H1 (cell line): ENCODE measurements around the gene SNAPC2. TPM values are rescaled to one million over a fixed set of nuclear protein-coding genes. Genes with fewer than 3 reads are reported as not detected.

Source experiments
- CTCF ChIA-PET: fragments of 300-600 bp; sonication (Branson Sonifier 250); formaldehyde crosslinking; loops from one replicate; lab custom pipeline; 2021; ENCODE audit not compliant: partially characterized antibody; lab: Charles Lee
- POLR2A ChIA-PET: fragments of 300-600 bp; sonication (Branson Sonifier 250); formaldehyde crosslinking; loops from one replicate; lab custom pipeline; 2021; ENCODE audit warnings: inconsistent platforms; ENCODE audit not compliant: partially characterized antibody; lab: Charles Lee
- DNase-seq, 2 experiments: peaks; one replicate each; pipeline versions ENCODE4 v3.0.0 to v3.0.0-alpha.2; 2010 to 2022; ENCODE audit warnings: low spot score in 2 of 2, low read depth in 1 of 2, mixed read lengths in 1 of 2
- FAIRE-seq: peaks from 2 replicates; lab custom pipeline; 2011; peaks lifted over from hg19 to GRCh38; lab: Jason Lieb, UNC
- H2AFZ ChIP-seq: 2 replicates; pipeline ENCODE4 v1.8.1; 2012; ENCODE audit warnings: low read length, inconsistent platforms
- H2AK5ac ChIP-seq: 2 replicates; pipeline ENCODE4 v1.6.1; 2013; ENCODE audit warnings: low read depth, low read length
- H2BK120ac ChIP-seq: replicated peaks from 2 replicates; pipeline ENCODE3; 2013; ENCODE audit warnings: low read depth, low read length, inconsistent platforms
- H2BK12ac ChIP-seq: 2 replicates; pipeline ENCODE4 v1.6.1; 2013; ENCODE audit warnings: low read depth, low read length
- H2BK15ac ChIP-seq: 2 replicates; pipeline ENCODE4 v1.6.1; 2013; ENCODE audit warnings: low read length
- H2BK20ac ChIP-seq: 2 replicates; pipeline ENCODE4 v1.6.1; 2013; ENCODE audit warnings: low read length
- H2BK5ac ChIP-seq: 2 replicates; pipeline ENCODE4 v1.6.1; 2013; ENCODE audit warnings: low read depth, low read length
- H3K14ac ChIP-seq: 2 replicates; pipeline ENCODE4 v1.6.1; 2013; ENCODE audit warnings: inconsistent platforms; ENCODE audit not compliant: insufficient read length
- H3K18ac ChIP-seq: 2 replicates; pipeline ENCODE4 v1.6.1; 2013; ENCODE audit warnings: low read length; ENCODE audit errors: extremely low read depth
- H3K23ac ChIP-seq: 2 replicates; pipeline ENCODE4 v1.6.1; 2013; ENCODE audit warnings: inconsistent platforms; ENCODE audit not compliant: insufficient read length
- H3K23me2 ChIP-seq: 2 replicates; pipeline ENCODE4 v1.6.1; 2013; ENCODE audit warnings: low read depth, low read length
- H3K27ac ChIP-seq: 2 replicates; pipeline ENCODE4 v1.6.1; 2011; ENCODE audit warnings: low read depth, low read length, inconsistent platforms
- H3K27me3 ChIP-seq, 4 experiments: replicated peaks in 1 of 4; 1 replicate in 1 of 4; 2 replicates in 3 of 4; pipeline versions ENCODE4 v1.6.1 to v1.8.1; 2011 to 2013; ENCODE audit warnings: low read length in 3 of 4, mild to moderate bottlenecking in 3 of 4, inconsistent platforms in 2 of 4, mixed read lengths in 2 of 4, moderate library complexity in 1 of 4; ENCODE audit not compliant: control insufficient read depth in 3 of 4, insufficient read depth in 3 of 4; ENCODE audit errors: extremely low read depth in 1 of 4
- H3K36me3 ChIP-seq, 4 experiments: 2 replicates each; pipeline versions ENCODE4 v1.6.1 to v1.8.1; 2011 to 2013; ENCODE audit warnings: mild to moderate bottlenecking in 4 of 4, low read length in 3 of 4, moderate library complexity in 2 of 4, control low read depth in 1 of 4, inconsistent platforms in 1 of 4; ENCODE audit not compliant: insufficient read depth in 4 of 4, control insufficient read depth in 2 of 4
- H3K4ac ChIP-seq: replicated peaks from 2 replicates; pipeline ENCODE3; 2013; ENCODE audit warnings: low read length, low read depth, mixed read lengths, inconsistent platforms; ENCODE audit not compliant: insufficient read length
- H3K4me1 ChIP-seq, 4 experiments: replicated peaks in 1 of 4; 1 replicate in 1 of 4; 2 replicates in 3 of 4; pipeline versions ENCODE4 v1.6.1 to v1.8.1; 2011 to 2013; ENCODE audit warnings: low read length in 3 of 4, inconsistent platforms in 2 of 4, mixed read lengths in 1 of 4; ENCODE audit not compliant: insufficient read depth in 4 of 4, control insufficient read depth in 3 of 4
- H3K4me2 ChIP-seq, 2 experiments: 2 replicates each; pipeline versions ENCODE4 v1.6.1 to v1.8.1; 2011 to 2013; ENCODE audit warnings: low read depth in 2 of 2, low read length in 2 of 2, control low read depth in 1 of 2, inconsistent platforms in 1 of 2, mild to moderate bottlenecking in 1 of 2; ENCODE audit not compliant: insufficient read depth in 1 of 2
- H3K4me3 ChIP-seq, 4 experiments: fragments of 200-600, 300-600 bp in 1 of 4; sonication (generic), shearing (Covaris generic), sonication (Bioruptor Twin) in 1 of 4; 2 replicates each; pipeline versions ENCODE4 v1.5.1 to v1.8.1; 2011 to 2016; ENCODE audit warnings: low read length in 4 of 4, low read depth in 3 of 4, control low read depth in 2 of 4, inconsistent platforms in 2 of 4, mild to moderate bottlenecking in 2 of 4, mixed read lengths in 1 of 4, moderate library complexity in 1 of 4; ENCODE audit not compliant: insufficient read depth in 2 of 4; ENCODE audit errors: extremely low read depth in 1 of 4
- H3K56ac ChIP-seq: replicated peaks from 2 replicates; pipeline ENCODE3; 2013; ENCODE audit warnings: low read depth, mild to moderate bottlenecking, mixed read lengths, low read length, inconsistent platforms; ENCODE audit not compliant: insufficient read length
- H3K79me1 ChIP-seq: 2 replicates; pipeline ENCODE4 v1.6.1; 2013; ENCODE audit warnings: low read depth, low read length, control low read depth
- H3K79me2 ChIP-seq, 2 experiments: 2 replicates each; pipeline versions ENCODE4 v1.6.1 to v1.8.1; 2012 to 2013; ENCODE audit warnings: low read length in 2 of 2, mild to moderate bottlenecking in 2 of 2, inconsistent platforms in 1 of 2; ENCODE audit not compliant: insufficient read depth in 2 of 2, control insufficient read depth in 1 of 2
- H3K9ac ChIP-seq, 4 experiments: replicated peaks in 1 of 4; 1 replicate in 1 of 4; 2 replicates in 3 of 4; pipeline versions ENCODE4 v1.6.1 to v1.8.1; 2011 to 2013; ENCODE audit warnings: low read depth in 3 of 4, low read length in 3 of 4, control low read depth in 2 of 4, mild to moderate bottlenecking in 2 of 4, moderate library complexity in 2 of 4, inconsistent platforms in 1 of 4; ENCODE audit errors: extremely low read depth in 1 of 4
- H3K9me3 ChIP-seq, 2 experiments: 2 replicates each; pipeline versions ENCODE4 v1.6.1 to v1.8.1; 2012 to 2013; ENCODE audit warnings: mild to moderate bottlenecking in 2 of 2, moderate library complexity in 2 of 2, control low read depth in 1 of 2, inconsistent platforms in 1 of 2, low read depth in 1 of 2, low read length in 1 of 2, mixed read lengths in 1 of 2; ENCODE audit not compliant: insufficient read depth in 2 of 2
- H4K20me1 ChIP-seq, 2 experiments: replicated peaks in 1 of 2; 2 replicates each; pipeline versions ENCODE3 to v1.8.1; 2011 to 2013; ENCODE audit warnings: inconsistent platforms in 2 of 2, low read length in 2 of 2, mild to moderate bottlenecking in 1 of 2; ENCODE audit not compliant: insufficient read depth in 2 of 2, control insufficient read depth in 1 of 2
- H4K5ac ChIP-seq: 2 replicates; pipeline ENCODE4 v1.6.1; 2013; ENCODE audit warnings: low read length, low read depth, mixed read lengths, inconsistent platforms; ENCODE audit not compliant: insufficient read length
- H4K8ac ChIP-seq: 2 replicates; pipeline ENCODE4 v1.8.0; 2013; ENCODE audit warnings: mild to moderate bottlenecking, moderate library complexity, low read length, inconsistent platforms; ENCODE audit not compliant: insufficient read depth; ENCODE audit errors: extremely low read depth
- H4K91ac ChIP-seq: replicated peaks from 2 replicates; pipeline ENCODE3; 2013; ENCODE audit warnings: low read length, mixed read lengths, inconsistent platforms; ENCODE audit not compliant: insufficient read length
- BACH1 ChIP-seq: IDR thresholded peaks from 2 replicates; pipeline ENCODE4 v1.6.1; 2012; ENCODE audit warnings: low read length, improper control_type of control experiment
- CBX8 ChIP-seq: fragments of 300-800, 300-1000 bp; sonication (generic); IDR thresholded peaks from 2 replicates; pipeline ENCODE4 v1.7.1; 2016; ENCODE audit warnings: low read depth, low read length, borderline replicate concordance
- HDAC6 ChIP-seq: IDR thresholded peaks from one replicate; pipeline ENCODE4 v1.7.1; 2012; ENCODE audit warnings: low read depth, mild to moderate bottlenecking, inconsistent platforms, low read length, moderate library complexity
- JUN ChIP-seq: IDR thresholded peaks from 2 replicates; pipeline ENCODE4 v1.6.1; 2011; ENCODE audit warnings: low read depth, mild to moderate bottlenecking, improper control_type of control experiment, low read length
- MAX ChIP-seq: IDR thresholded peaks from 2 replicates; pipeline ENCODE4 v1.6.1; 2012; ENCODE audit warnings: inconsistent platforms
- RNF2 ChIP-seq: fragments of 200-900, 300-1000 bp; sonication (generic); IDR thresholded peaks from 2 replicates; pipeline ENCODE4 v1.7.1; 2016; ENCODE audit warnings: borderline replicate concordance, low read depth, mild to moderate bottlenecking, antibody characterized with exemption, low read length; ENCODE audit not compliant: poor library complexity, severe bottlenecking; ENCODE audit errors: missing control alignments
- SRF ChIP-seq: IDR thresholded peaks from 2 replicates; pipeline ENCODE4 v1.6.1; 2011; ENCODE audit warnings: mild to moderate bottlenecking, low read depth, low read length, moderate library complexity
- TCF12 ChIP-seq: IDR thresholded peaks from 2 replicates; pipeline ENCODE4 v1.6.1; 2011; ENCODE audit warnings: low read depth, mild to moderate bottlenecking, low read length
- WGBS, 2 experiments: shearing (Covaris generic) in 1 of 2; methylation state at CpG; one replicate each; pipeline versions ENCODE4 v1.1.6 to v1.1.7; 2013 to 2015; ENCODE audit warnings: low lambda C conversion rate in 2 of 2, mixed read lengths in 2 of 2, inconsistent platforms in 1 of 2, low coverage in 1 of 2, missing lambda C conversion rate in 1 of 2; ENCODE audit not compliant: insufficient replicate concordance in 2 of 2, insufficient coverage in 1 of 2, insufficient read length in 1 of 2; ENCODE audit errors: extremely low coverage in 1 of 2, missing lambda C conversion rate in 1 of 2; 5-methylcytosine and 5-hydroxymethylcytosine counted together
- polyA plus RNA-seq, 7 experiments: library from polyadenylated mRNA; depleted of rRNA in 3 of 7; stranded (reverse) in 5 of 7; unstranded in 2 of 7; fragments of >200 nt in 5 of 7; fragments of 200-250 nt in 2 of 7; gene quantifications; 1 replicate in 5 of 7; 2 replicates in 1 of 7; 4 replicates in 1 of 7; pipeline versions ENCODE4 v1.2.1 to v1.2.3, GENCODE V29; 2011 to 2013; ENCODE audit warnings: missing spikeins in 2 of 7, mixed read lengths in 2 of 7
- total RNA-seq: library from RNA; stranded (reverse); fragmentation: NEBNext Ultra II Directional; extraction: Animal tissue kit (Norgen Biotek cat#: 25700); gene quantifications from 2 replicates; pipeline ENCODE4 v1.2.1, GENCODE V29; 2021
- TF ChIP-seq, protein P1 (sequence below): IDR thresholded peaks from 2 replicates; pipeline ENCODE4 v1.6.1; 2012; ENCODE audit warnings: inconsistent platforms

Gene SNAPC2
- total and polyA plus RNA-seq, 2 of the 8 experiments (the other 6 are each of a cell fraction or from before 2014, with no cell fraction given): 18.2 to 20.3 TPM

- no peaks in the 10 kb centered on the region for H3K9me3 ChIP-seq
- no peak overlapping the region for H3K4ac ChIP-seq
- CTCF ChIA-PET: interaction anchor here (0.6 to 9.0 kb wide), 19 partner anchors 9 to 238 kb away, joined by 3 to 112 read pairs (median 4); partner anchors contain the start of genes MAP2K7, PRR36 and TIMM44
- H2AFZ ChIP-seq: no peak overlapping the region
- H3K4me1 ChIP-seq: peaks cover 0 to 20% (median 12%) of the 10 kb centered on the region in 4 experiments; a peak in 5 of 7 replicates
- POLR2A ChIA-PET: interaction anchor here (0.6 to 10.6 kb wide), 16 partner anchors 9 to 60 kb away, joined by 3 to 106 read pairs (median 4); partner anchors contain the start of genes CTXN1, LRRC8E and MAP2K7
- FAIRE-seq (no peak), DNase-seq (peak in 1 of 2 experiments; percentile 86)
- 0 out of 2 replicates have a peak overlapping the region, but pooled peaks have one; percentile 60 for H2BK12ac ChIP-seq
- H3K4me2 ChIP-seq: peak overlapping the region; percentile 86 to 94
- no peak overlapping the region for H2AK5ac ChIP-seq
- no peak overlapping the region for H3K23ac ChIP-seq
- H4K91ac ChIP-seq: no peak overlapping the region
- H3K23me2 ChIP-seq: peaks cover 21% of the 10 kb centered on the region
- H3K79me1 ChIP-seq: no peaks in the 10 kb centered on the region
- H3K27me3 ChIP-seq: peaks cover 17 to 45% (median 39%) of the 10 kb centered on the region in 4 experiments; a peak in 6 of 7 replicates
- peak overlapping the region; percentile 31; the same call in 1 of the 2 replicates for H2BK15ac ChIP-seq
- H3K18ac ChIP-seq: peak overlapping the region; percentile 71; the same call in 1 of the 2 replicates
- H3K4me3 ChIP-seq: peak overlapping the region; percentile 30 to 64 (median 48)
- H4K5ac ChIP-seq: no peak overlapping the region
- no peak overlapping the region; the same call in 1 of the 2 replicates for H2BK5ac ChIP-seq
- 2% methylated on average over 55 of the region's 71 CpGs; no CpG with 5 or more reads in 1 of the 2 experiments for WGBS, 2 experiments
- peaks cover 5 to 7% of the 10 kb centered on the region in 2 experiments for H4K20me1 ChIP-seq
- H3K79me2 ChIP-seq: no peaks in the 10 kb centered on the region
- H2BK120ac ChIP-seq: no peak overlapping the region
- H4K8ac ChIP-seq: peak overlapping the region; percentile 78
- H2BK20ac ChIP-seq: no peak overlapping the region
- H3K14ac ChIP-seq: no peak overlapping the region
- H3K9ac ChIP-seq: peak overlapping the region in 1 of 4 experiments; percentile 27; a peak in 2 of 7 replicates
- H3K27ac ChIP-seq: no peak overlapping the region
- H3K56ac ChIP-seq: no peak overlapping the region
- H3K36me3 ChIP-seq: peaks cover 0 to 4% (median 0%) of the 10 kb centered on the region in 4 experiments; a peak in 1 of 8 replicates
- no peak; the same call in 1 of the 2 replicates for TF ChIP-seq BACH1
- TF ChIP-seq, protein P1, sequence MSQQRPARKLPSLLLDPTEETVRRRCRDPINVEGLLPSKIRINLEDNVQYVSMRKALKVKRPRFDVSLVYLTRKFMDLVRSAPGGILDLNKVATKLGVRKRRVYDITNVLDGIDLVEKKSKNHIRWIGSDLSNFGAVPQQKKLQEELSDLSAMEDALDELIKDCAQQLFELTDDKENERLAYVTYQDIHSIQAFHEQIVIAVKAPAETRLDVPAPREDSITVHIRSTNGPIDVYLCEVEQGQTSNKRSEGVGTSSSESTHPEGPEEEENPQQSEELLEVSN: no peak
- TF ChIP-seq JUN: no peak
- no peak for TF ChIP-seq TCF12
- 0 out of 2 replicates have a peak, but pooled peaks have one; percentile 22 for TF ChIP-seq MAX
- TF ChIP-seq RNF2: no peak
- TF ChIP-seq CBX8: no peak
- TF ChIP-seq SRF: no peak
- TF ChIP-seq HDAC6: no peak
Measured at GRCh38 chr19:7917267-7918061, 2.7 kb upstream of the SNAPC2 start.
